Fibroblast of skin of back (primary cell): ENCODE results near the gene KCNK10.

Source experiments
- DNase-seq: peaks from one replicate; pipeline ENCODE4 v3.0.0-alpha.2; 2013

The KCNK10 gene

DNA sequence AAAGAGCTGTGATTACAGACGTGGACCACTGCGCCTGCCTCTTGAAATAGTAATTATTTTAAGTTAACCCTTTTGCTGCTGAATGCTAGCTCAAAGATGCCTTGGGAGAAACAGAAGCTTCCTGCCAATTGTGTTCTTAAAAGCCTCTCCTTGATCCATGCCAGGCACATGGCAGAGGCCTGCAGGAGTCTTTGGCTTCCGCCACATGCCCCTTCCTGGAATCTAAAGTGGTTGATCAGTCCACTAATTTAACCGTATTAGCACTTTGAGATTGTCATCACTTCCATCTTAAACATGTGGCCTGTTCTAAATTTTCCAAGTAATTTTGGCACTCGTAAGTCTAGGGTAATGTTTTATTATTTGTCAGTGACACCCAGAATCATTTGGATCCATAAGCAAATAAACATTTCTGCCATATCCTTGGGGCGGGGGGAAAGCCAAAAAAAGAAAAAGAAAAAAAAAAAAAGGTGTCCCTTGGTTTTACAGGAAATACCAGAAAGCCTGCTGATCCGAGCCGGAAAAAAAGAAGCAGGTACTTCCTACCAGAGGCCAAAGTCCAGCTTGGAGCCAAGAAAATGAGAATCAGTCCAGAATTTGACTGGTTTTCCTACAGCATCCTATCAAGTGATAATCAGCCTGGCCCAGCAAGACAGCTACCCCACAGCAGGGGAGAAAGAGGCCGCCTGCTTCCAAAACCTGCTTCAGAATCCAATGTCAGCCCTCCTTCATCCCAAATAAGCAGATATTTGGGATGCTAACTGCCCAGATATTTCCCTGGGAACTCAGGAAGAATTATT is 104.8 kb downstream of the KCNK10 start:
- DNase-seq: no peak

DNA sequence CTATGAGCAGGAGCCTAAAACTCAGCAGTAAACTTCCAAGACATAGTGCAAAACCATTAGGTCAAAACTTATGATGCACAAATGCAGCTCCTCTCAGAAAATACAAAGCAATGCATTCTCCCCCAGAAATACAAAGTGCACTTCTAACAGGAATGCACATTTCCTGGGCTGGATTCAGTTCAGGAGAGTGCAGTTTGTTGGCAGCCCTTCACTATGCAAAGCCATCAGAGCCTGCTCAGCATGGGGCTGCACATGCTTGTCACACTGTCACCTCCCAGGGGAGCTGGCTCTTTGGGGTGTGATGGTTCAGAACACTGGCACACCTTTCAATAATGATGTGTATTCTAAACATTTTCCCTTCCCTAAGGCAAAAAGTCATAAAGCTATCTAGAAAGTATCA is 110.4 kb downstream of the KCNK10 start:
- DNase-seq: no peak

DNA sequence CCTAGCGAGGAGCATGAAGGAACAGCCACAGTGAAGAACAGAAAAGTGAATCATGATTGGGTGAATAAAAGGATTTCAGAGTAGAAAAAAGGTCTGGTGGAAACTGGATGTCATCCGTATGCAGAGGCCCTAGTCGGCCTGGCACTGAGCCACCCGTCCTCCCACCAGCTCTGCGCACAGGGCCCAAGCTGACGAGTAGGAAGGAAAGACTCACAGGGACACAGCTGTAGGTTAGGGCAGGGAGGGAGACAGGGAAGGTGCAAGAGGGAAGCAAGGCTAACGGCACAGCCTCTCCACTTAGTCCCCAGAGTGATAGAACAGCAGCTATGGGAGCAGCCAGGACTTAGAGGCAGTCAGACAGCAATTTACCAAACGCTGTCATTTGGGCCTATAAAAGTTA is 112.6 kb downstream of the KCNK10 start:
- DNase-seq: no peak

DNA sequence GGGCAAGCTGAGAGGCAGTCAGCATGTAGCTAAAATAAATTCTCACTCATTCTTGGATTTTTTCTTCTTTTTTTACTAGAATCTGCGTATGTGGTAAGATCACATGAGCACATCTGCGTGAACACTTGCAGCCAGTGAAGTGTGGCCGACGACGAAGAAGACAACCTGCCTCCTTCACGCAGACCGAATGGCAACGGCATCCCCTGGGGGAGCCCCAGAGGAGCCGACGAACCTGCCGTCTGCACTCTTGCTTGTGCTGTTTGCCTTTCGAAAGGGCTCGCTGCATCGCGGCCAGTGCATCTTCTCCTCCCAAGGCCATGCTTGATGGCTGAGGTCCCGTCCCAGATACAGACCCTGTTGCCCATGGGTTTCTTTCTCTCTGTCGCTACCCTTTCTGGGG is 113.8 kb downstream of the KCNK10 start:
- DNase-seq: no peak

DNA sequence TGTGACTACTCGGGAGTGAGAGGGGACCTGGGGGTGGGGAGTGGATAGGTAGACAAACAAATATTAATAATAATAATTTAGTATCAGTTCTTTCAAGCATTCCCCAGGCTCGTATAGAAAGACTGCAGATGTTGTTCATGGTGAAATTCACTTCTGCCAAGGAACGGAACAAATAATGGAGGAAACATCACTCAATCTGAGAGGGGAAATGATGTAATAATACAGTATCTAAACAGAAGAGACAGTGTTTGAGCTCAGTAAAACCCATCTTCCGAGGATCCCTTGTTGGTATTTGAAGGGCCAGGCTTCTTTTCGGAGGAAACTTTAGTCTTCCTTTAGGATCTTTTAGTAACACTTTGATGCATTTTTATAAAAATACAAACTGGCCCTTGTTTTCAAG is 114.2 kb downstream of the KCNK10 start:
- DNase-seq: no peak

DNA sequence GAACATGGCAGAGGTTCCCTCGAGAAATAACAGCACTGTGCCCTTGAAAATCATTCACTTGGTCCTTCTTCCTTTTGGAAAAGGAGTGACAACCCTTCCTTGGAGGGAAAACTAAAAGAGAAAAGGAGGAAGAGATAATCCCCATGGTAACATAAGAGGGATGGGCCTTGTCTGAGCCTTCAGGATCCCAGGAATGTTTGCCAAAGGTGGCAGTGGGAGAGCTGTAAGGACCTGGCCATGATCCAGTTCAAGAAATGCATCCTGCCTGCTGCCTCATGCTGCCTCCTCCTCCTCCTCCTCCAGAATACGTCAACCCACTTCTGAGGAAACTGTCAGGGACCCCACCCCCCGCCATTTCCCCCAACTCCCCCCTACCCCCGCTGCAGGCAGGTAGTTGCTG is 118.8 kb downstream of the KCNK10 start:
- no peak for DNase-seq

DNA sequence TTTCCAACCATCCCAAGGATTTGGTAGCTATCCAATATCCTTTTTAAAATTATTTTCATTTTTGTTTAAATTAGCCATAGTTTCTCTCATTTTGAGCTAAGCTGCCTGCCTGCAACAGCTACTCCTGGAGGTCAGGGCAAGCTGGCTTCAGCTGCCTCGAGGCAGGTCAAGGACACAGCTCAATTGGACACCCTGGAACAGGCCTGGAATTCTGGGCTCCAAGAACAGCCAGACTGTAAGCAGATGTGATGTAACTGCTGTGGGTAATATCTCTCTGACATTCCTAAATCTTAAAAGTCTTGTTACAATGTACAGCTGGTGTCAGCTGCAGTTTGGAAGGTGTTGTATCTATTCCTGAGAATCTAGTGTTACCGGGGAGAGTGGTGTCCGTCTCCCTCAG is 119.8 kb downstream of the KCNK10 start:
- DNase-seq: no peak

DNA sequence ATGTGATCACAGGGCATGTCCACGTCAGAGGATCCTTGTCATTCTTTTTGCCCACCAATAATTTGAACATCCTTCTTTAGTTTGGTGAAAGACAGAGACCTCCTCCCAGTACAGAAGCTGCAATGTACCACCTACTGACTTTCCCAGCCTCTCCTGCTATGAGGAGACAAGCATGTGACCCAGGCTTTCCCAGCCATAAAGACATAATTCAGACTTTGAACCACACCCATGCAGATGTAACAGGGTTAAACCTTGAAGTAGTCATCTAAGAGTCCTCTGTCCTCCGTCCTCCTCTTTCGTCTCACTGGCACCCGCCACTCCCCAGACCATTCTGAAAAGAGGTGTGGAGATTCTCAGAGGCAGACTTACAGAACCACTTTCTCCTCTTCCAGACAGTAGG is 120.8 kb downstream of the KCNK10 start:
- DNase-seq: no peak

DNA sequence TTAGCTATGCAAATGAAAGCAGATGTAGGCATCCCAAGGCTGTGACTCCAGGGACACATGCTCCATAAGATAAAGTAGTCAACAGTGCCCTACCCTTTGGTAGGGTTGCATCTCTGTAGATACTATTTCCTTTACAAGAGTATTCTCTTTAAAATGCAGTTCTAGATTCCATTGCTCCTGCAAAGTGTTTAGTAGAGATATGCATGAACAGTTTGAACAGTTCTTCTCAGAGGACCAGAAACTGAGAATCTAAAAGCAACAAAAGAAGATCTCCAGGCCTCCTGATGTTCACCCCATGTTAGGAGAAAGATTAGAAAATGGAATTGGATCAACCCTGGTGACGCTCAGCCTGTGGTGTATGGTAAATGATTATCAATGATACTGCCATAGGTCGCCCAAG is 121.2 kb downstream of the KCNK10 start:
- no peak for DNase-seq

DNA sequence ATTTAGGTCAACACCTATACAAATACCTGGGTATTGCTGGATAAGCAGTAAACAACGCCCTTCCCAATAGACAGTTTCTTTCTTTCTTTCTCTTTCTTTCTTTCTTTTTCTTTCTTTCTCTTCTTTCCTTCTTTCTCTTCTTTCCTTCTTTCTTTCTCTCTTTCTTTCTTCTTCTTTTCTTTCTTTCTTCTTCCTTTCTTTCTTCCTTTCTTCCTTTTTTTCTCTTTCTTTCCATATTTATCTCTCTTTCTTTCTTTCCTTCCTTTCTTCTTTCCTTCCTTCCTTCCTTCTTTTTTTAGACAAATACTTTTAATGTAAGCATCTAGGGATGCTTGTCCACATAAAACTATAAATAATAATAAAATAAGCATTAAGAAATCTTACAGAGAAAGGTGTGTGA is 123.2 kb downstream of the KCNK10 start:
- DNase-seq: no peak

DNA sequence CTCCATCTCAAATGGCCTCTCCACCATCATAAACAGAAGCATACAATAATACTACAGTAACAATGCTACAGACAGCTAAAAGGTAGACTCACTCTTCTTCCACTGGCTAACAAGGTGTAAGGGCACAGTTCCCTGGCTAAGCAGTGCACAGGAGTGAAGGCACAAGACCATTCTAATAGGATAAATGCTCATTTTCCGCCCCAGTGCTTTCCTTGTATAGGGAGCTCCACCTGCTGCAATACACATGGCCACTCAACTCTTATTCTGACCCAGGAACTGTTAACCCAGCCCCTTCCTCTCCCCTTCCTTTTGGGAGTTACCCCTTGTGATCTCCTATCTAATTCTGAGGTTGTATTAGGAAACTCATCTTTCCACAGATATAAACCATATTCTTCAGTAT is 124.6 kb downstream of the KCNK10 start:
- DNase-seq: no peak

DNA sequence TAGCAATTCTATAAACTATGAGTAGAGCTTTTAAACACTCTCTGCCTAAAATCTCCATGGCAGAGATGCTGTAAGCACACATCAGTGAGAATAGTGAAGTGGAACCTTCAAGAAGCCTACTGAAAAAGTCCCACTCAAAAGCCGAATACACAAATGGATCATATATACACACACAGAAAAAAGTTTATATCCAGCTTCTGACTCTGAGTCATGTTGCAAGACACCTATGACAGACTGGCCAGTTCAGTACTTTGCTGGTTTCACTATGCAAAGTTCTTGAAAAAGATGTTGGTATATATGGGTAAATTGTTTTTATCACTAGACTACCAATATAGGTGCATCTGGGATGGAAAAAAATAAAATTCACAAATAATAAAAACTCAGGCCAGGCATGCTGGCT is 126.1 kb downstream of the KCNK10 start:
- no peak for DNase-seq

DNA sequence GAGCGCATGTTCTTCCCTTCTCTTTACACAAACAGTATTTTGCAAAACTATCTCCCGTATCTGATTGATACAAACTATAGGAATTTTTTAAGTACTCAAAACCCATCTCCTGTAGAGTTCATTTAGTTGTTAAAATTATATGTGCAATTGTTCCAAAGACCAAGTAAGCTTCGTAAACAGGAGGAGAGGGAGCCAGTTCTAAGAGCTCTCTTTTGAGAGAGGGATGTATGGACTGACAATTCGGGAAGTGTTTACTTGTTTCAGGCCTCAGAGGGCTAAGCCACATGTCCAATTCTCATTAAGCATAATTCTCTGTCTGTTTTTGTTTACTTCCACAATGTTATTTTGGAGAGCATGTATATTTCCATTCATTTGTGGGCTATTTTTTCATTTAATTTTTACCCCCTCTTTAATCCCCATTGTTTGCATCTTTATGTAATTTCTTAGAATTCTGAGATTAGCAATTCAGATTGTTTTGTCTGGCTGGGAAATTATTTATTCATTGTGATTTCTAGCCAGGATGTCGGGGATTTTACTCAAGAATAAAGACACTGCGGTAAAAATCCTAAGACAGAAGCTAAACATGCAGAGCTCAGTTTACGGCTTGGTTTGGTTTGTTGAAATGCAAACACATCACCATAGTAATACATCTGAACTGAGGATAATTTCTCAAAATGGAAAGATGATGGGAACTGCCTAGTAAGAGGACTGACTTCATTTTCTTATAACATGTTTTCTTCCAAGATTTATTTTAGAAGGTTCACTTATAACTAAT is 126.8 kb downstream of the KCNK10 start:
- DNase-seq: no peak

DNA sequence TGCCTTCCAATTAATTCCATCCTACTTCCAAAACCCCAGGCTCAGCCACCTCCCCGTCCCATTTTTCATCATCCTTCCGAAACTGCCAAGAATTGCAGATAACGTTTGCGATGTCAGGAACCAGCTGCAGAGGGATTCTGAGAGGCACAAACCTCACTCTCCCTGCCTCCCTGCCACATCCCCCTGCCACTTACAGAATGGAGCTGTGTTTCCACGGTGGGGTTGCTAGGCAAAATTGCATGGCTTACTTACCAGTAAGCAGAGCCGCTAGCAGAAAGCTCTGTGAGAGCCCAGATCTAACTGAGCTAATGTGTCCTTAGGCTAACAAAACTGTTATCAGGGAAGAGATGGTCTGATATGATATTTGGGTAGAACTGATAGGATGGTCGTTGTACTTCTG is 127.4 kb downstream of the KCNK10 start:
- no peak for DNase-seq

DNA sequence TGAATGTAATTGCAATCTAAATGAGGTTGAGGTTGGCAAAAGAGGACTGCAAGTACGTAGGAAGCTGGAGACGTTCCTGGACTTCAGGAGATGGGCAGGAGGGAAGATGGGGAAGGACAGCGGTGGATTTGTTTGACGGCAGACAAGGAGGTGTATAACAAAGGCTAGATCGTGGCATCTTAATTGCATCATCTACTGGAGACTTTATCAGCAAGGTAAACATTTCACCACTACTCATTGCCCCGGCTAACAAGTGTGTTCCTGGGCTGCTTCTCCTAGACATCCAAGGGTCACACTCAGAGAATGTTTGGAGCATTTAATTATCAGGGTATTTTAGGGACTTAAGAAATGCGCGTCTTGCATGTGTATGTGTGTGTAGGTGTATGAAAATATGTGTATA is 128.5 kb downstream of the KCNK10 start:
- DNase-seq: no peak

DNA sequence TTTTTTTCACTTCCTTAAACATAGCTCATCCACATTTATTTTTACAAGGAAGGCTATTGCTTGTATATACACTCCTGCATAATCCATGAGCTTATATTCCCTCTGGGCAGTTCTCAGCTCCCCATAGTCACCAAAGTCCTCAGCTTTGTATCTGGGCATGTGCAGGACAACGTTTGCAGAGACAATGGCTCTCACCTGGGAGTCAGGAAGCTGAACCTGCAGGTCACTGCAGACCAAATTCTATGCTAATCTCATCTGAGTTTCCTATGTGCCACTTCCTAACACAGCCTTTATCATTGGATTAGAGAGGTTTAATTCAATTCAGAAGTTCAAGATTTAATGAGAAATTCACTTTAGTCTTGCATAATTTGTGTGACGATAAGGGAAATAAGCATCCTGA is 131.5 kb downstream of the KCNK10 start:
- no peak for DNase-seq

DNA sequence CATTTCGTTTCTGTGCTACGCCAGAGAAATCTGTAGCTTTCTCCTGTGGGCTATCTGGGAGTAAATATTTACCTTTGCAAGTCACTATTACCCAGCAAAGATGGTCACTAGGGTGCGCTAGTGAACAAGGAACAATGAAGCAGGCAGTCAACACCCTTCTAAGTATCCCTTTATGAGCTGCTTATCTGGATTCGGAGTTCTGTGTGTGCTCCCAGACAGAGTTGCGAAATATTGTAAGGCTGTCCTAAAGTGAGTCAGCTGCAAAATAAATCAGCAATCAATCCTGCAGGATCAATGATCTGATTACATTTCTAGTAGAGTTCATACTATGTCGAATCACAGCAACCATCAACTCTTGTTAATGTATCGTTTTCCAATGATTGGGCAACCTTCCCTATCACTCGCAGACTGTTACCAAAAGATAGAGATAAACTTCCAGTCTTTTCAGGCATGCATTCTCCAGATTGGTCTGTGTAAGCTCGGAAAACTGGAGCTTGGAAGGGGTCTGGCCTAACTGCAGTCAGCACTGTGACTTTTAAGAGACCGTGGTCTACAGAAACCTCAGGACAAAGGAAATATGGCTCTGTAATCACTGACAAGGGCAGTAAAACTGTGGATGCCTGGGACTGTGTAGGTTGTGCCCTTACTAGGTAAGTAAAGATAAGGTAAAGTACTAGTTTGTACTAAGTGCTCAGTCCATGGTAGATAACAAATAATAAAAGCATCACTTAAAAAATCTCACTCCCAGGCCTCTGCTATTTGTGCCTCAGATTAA is 133.5 kb downstream of the KCNK10 start:
- DNase-seq: peak; percentile 61

DNA sequence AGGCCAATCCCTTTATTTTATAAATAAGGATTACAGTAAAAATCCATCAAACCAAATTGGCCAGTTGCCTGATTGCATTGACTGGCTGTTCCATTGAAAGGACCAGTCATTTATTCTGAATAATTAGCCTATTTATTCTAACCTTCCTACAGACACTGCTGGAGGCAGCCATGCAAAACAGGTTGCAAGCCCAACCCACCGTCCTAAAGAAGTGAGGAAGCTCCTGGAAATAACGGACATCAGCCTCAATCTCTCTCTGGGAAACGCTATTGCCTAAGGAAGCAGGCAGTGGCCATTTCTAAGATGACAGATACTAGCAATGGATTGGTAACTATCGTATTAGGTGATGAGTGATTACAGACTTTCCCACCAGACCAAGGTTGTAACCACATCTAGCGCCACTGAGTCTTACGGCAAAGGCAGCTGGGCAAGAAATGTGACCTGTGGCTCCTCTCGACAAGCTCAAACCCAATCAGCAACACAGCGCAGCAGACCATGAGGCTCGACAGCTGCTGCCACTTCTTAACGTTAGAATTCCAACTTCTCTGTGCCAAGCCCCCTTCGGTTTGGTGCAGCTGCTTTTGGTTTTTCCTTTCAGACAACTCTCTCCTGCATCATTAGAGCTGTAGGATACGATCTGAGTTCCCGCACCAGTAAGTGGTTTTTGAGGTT is 134.2 kb downstream of the KCNK10 start:
- DNase-seq: no peak

DNA sequence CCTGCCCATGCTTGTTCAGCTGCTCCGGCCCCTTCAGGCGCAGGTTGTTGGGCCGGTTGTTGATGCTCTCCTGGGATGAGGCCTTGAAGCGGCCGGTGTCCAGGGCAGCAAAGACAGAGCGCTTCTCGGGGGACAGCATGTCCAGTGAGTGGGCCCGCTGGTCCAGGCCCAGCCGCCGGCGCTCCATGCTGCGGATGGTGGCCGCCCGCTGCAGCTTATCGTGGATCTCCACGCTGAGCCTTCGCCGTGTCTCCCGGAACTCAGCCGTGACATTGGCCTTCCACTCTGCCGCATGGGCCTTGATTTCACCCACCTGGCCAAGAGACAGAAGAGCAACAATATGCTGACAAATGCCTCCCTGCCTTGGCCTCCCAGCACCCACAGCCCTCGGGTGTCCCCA is 137.2 kb downstream of the KCNK10 start:
- DNase-seq: no peak

DNA sequence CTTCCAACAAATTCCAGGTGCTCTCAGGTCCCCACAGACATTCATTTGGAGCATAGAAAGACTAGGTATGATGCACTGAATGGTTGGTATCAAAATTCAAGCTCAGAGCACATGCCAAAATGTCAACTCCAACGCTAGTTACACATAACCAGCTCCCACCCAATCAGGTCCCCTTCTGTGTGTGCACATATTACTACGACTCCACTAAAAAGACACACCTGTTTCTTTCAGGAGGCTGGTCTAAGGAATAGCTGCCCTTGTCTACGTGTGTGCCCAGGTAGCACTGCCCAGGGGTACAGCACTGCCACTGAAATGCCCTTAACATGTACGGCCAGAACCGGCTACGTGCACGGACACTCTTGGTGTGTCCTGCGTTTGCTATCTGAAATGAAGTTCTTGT is 138.1 kb downstream of the KCNK10 start:
- DNase-seq: no peak

DNA sequence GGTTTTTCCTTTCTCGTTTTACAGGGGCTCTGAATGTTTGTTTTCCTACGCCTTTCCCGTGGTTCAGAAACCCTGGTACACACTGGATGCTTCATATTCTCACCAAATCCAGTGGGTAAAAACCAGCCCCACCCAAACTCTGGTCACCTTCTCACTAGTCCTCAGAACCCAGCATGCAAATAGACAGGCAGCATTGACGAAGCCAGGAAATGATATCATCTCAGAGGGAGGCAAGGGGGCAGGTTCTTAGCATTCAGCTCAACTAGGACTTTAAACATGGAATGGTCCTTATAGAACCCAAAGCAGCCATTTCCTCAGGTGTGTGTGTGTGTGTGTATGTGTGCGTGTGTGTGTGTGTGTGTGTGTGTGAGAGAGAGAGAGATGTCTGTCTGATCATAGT is 142.0 kb downstream of the KCNK10 start:
- DNase-seq: peak; percentile 4

DNA sequence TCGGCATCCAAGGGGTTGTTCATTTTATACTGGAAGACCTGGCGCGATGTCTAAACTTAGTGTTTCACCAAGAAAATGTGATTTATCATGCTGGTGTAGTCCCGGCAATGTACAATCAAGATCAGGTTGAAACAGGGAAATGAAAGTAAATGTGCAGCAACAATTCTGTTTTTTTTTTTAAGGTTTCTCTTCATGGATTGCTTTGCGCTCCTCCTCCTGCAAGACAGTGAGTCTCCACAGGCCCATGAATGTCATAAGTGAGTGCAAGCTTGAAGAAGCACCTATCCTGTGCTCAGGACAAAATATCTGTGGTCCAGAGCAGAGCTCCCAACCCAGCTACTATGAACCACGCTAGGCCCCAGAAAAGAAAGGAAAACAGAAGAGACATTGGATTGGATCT is 143.4 kb downstream of the KCNK10 start:
- no peak for DNase-seq

DNA sequence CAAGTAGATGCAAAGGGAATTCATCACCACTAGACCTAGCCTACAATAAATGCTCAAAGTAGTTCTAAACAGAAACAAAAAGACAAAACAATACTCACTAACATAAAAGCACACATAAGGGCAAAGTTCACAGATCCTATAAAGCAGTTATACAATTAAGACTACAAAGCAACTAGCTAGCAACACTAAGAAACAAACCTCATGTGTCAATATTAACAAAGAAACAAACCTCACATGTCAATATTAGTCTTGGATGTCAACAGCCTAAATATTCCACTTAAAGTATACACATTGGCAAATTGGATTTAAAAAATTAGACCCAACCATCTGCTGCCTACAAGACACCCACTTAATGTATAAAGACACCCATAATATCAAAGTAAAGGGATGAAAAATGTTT is 152.7 kb downstream of the KCNK10 start:
- DNase-seq: no peak
